NCI-H345 treated with DMSO at 0.1 percent for 48 hours (cell line): ENCODE results near the gene IL12RB1.

Source experiments
- DNase-seq: peaks from one replicate; lab custom pipeline; 2025; ENCODE audit not compliant: unreplicated experiment; lab: John Stamatoyannopoulos, UW

The IL12RB1 gene

GRCh38 chr19:18086590-18087138, at the start of gene IL12RB1:
TSS of gene IL12RB1 (minus strand) at chr19:18086934. CDS start at chr19:18086823, 111 bp downstream.
- no peak for DNase-seq

- no peak for DNase-seq
Measured at GRCh38 chr19:18135712-18136584, 49.2 kb upstream of the IL12RB1 start.

- no peak for DNase-seq
Measured at GRCh38 chr19:18131841-18132596, 45.3 kb upstream of the IL12RB1 start.

- DNase-seq, result no peak
Measured at GRCh38 chr19:18130523-18131242, 43.9 kb upstream of the IL12RB1 start.

- no peak for DNase-seq
Measured at GRCh38 chr19:18128805-18129204, 42.1 kb upstream of the IL12RB1 start.

- DNase-seq, result no peak
Measured at GRCh38 chr19:18128044-18128443, 41.3 kb upstream of the IL12RB1 start.

- no peak for DNase-seq
Measured at GRCh38 chr19:18126097-18126496, 39.4 kb upstream of the IL12RB1 start.

GRCh38 chr19:18123819-18124218, 37.1 kb upstream of the IL12RB1 start:
- no peak for DNase-seq

- no peak for DNase-seq
Measured at GRCh38 chr19:18122860-18123795, 36.4 kb upstream of the IL12RB1 start.

GRCh38 chr19:18122424-18122823, 35.7 kb upstream of the IL12RB1 start:
- DNase-seq, result no peak

- DNase-seq, result no peak
Measured at GRCh38 chr19:18121166-18121565, 34.4 kb upstream of the IL12RB1 start.

- DNase-seq, result no peak
Measured at GRCh38 chr19:18120127-18120526, 33.4 kb upstream of the IL12RB1 start.

GRCh38 chr19:18119717-18120105, 33.0 kb upstream of the IL12RB1 start:
- no peak for DNase-seq

- DNase-seq, result no peak
Measured at GRCh38 chr19:18119013-18119716, 32.4 kb upstream of the IL12RB1 start.

GRCh38 chr19:18118420-18119012, 31.8 kb upstream of the IL12RB1 start:
- DNase-seq, result no peak

GRCh38 chr19:18117692-18118378, 31.1 kb upstream of the IL12RB1 start:
- DNase-seq, result peak; percentile 42

- no peak for DNase-seq
Measured at GRCh38 chr19:18117364-18117691, 30.6 kb upstream of the IL12RB1 start.

- DNase-seq, result no peak
Measured at GRCh38 chr19:18114483-18114882, 27.7 kb upstream of the IL12RB1 start.

- no peak for DNase-seq
Measured at GRCh38 chr19:18113827-18114226, 27.1 kb upstream of the IL12RB1 start.
